GM18520 (cell line): ENCODE data around the gene MRPL54.

Experiments used
- ATAC-seq: cut with Tn5 transposase; IDR thresholded peaks from one replicate; pipeline ENCODE4 v1.9.1; 2021; ENCODE audit not compliant: unreplicated experiment

MRPL54 gene

GRCh38 chr19:3783660-3784584 lies 21.4 kb downstream of the MRPL54 start:
- ATAC-seq: no peak

- ATAC-seq: no peak
These were observed 22.3 kb downstream of the MRPL54 start for GRCh38 chr19:3784607-3785450.

GRCh38 chr19:3785451-3785937 lies 23.0 kb downstream of the MRPL54 start:
- no peak for ATAC-seq

GRCh38 chr19:3785938-3786824 lies 23.7 kb downstream of the MRPL54 start, which contains the start of gene MATK:
Gene MATK (minus strand): TSS chr19:3786381. CDS start chr19:3785135, 1,246 bp downstream.
- no peak for ATAC-seq

GRCh38 chr19:3788996-3789778 lies 26.7 kb downstream of the MRPL54 start:
- ATAC-seq: no peak

GRCh38 chr19:3790209-3790734 lies 27.8 kb downstream of the MRPL54 start:
- no peak for ATAC-seq

GRCh38 chr19:3790941-3791340 lies 28.5 kb downstream of the MRPL54 start:
- no peak for ATAC-seq

- no peak for ATAC-seq
These were observed 29.6 kb downstream of the MRPL54 start for GRCh38 chr19:3792114-3792513.

GRCh38 chr19:3793799-3794198 lies 31.3 kb downstream of the MRPL54 start:
- no peak for ATAC-seq

- no peak for ATAC-seq
These were observed 33.9 kb downstream of the MRPL54 start for GRCh38 chr19:3796358-3796757.

GRCh38 chr19:3798137-3798536 lies 35.7 kb downstream of the MRPL54 start:
- ATAC-seq: no peak

GRCh38 chr19:3800996-3801395 lies 38.5 kb downstream of the MRPL54 start:
- ATAC-seq: no peak

- no peak for ATAC-seq
These were observed 39.1 kb downstream of the MRPL54 start for GRCh38 chr19:3801412-3802096.

- no peak for ATAC-seq
These were observed 40.8 kb downstream of the MRPL54 start for GRCh38 chr19:3803114-3803888.

- no peak for ATAC-seq
These were observed 41.5 kb downstream of the MRPL54 start for GRCh38 chr19:3803986-3804385.

GRCh38 chr19:3804429-3804828 lies 41.9 kb downstream of the MRPL54 start:
- no peak for ATAC-seq

- no peak for ATAC-seq
These were observed 43.4 kb downstream of the MRPL54 start for GRCh38 chr19:3805859-3806258.

- ATAC-seq: no peak
These were observed 44.6 kb downstream of the MRPL54 start for GRCh38 chr19:3807131-3807480.
